ENCODE measurements around the gene PRKAG1.

PRKAG1 gene

GRCh38 chr12:48979602-48980388, 38.8 kb downstream of the PRKAG1 start:
- DNase-seq (ENCODE audit: low spot score): peak; percentile 68
- TF ChIP-seq, protein P1, sequence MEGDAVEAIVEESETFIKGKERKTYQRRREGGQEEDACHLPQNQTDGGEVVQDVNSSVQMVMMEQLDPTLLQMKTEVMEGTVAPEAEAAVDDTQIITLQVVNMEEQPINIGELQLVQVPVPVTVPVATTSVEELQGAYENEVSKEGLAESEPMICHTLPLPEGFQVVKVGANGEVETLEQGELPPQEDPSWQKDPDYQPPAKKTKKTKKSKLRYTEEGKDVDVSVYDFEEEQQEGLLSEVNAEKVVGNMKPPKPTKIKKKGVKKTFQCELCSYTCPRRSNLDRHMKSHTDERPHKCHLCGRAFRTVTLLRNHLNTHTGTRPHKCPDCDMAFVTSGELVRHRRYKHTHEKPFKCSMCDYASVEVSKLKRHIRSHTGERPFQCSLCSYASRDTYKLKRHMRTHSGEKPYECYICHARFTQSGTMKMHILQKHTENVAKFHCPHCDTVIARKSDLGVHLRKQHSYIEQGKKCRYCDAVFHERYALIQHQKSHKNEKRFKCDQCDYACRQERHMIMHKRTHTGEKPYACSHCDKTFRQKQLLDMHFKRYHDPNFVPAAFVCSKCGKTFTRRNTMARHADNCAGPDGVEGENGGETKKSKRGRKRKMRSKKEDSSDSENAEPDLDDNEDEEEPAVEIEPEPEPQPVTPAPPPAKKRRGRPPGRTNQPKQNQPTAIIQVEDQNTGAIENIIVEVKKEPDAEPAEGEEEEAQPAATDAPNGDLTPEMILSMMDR (IDR thresholded peaks at IDR 0.05; ENCODE audit: extremely low read depth, missing control alignments): no peak

DNA sequence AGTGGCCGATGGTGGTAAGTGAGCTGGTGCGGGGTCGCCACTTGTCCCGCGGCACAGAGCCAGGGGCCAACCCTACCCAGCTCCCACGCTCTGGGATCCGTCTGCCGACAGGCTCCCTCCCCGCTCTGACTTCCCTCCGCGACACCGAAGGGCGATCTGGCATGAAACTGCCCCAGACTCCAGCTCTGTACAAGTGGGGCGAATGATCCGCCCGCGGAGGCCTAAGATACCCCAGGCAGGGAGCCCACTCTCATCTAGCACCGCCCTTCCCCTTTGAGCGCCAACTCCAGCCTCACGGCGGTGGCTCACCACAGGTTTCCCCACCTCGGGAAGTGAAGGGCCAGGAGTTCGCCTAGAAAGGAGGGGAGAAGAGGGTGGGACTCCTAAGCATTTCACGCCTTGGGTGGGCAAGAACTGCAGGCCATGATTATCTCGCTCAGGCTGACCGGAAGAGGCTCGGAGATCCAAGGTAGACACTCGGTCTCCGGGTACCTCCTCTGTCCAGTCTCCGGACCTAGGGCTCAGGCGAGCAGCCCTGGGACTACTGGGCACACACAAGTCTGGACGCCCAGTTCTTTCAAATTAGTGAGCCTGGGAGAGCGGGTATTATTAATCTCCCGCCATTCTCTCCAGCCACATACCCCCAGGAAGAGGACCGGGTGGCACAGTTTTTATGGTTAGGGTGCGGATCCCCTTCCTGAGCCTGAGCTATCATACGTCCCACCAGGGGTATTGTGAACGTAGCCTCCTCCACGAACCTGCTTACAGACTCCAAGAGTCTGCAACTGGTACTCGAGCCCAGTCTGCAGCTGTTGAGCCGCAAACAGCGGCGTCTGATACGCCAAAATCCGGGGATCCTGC, 39.6 kb downstream of the PRKAG1 start:
- TF ChIP-seq, protein P1 (IDR thresholded peaks at IDR 0.05; ENCODE audit: extremely low read depth, missing control alignments): no peak
- peak; percentile 53 for DNase-seq (ENCODE audit: low spot score)

DNA sequence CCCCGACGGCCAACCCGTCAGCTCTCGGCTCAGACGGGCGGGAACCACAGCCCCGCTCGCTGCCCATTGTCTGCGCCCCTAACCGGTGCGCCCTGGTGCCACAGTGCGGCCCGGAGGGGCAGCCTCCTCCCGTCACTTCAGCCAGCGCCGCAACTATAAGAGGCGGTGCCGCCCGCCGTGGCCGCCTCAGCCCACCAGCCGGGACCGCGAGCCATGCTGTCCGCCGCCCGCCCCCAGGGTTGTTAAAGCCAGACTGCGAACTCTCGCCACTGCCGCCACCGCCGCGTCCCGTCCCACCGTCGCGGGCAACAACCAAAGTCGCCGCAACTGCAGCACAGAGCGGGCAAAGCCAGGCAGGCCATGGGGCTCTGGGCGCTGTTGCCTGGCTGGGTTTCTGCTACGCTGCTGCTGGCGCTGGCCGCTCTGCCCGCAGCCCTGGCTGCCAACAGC, 40.3 kb downstream of the PRKAG1 start, which contains the start of gene WNT1:
TSS of gene WNT1 (plus strand) at position 32 of the 450 bp plus-strand sequence. CDS start at position 361, 329 bp downstream.
- no peak for DNase-seq (ENCODE audit: low spot score)
- TF ChIP-seq, protein P1 (IDR thresholded peaks at IDR 0.05; ENCODE audit: extremely low read depth, missing control alignments): no peak

DNA sequence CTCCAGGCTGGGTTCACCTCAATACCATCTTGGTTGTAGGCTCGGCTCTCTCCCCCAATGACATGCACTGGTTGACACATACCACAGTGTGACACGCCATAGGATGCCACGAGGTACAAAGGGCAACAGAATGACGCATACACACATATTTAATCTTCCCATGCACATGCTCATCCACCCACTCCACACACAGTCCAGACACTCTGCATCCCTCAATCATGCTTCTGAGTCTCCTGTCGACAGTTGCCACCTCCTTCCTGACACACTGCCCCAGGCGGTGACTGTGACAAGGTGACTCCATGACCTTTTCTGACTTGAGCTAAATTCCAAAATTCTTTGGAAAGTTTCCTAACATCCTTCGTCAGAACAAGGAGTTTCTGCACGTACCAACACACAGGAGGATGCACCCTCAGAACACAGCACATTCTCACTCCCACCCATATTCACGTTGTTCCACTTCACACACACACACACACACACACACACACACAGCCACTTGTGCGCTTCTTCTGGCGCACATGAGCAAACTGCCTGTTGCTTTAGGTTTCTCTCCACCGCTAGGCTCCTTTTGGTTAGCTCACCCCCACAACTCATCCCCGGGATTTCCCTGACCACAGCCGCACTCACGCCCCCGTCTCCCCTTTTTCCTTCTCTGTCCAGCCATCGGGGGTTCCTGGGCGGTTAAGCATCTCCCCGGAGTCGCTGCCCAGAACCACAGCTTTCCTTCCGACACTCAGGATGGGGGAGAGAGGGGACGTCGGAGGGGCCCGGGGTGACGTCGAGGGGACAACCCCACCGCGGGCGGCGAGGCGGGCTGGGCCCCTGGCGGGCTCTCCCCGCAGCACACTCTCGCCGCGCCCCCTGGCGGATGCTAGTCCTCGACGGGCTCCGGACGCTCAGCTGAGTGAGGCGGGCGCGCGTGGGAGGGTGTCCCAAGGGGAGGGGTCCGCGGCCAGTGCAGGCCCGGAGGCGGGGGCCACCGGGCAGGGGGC, 41.0 kb downstream of the PRKAG1 start:
- TF ChIP-seq, protein P1 (IDR thresholded peaks at IDR 0.05; ENCODE audit: extremely low read depth, missing control alignments): peak; percentile 81
- peak; percentile 91 for DNase-seq (ENCODE audit: low spot score)

DNA sequence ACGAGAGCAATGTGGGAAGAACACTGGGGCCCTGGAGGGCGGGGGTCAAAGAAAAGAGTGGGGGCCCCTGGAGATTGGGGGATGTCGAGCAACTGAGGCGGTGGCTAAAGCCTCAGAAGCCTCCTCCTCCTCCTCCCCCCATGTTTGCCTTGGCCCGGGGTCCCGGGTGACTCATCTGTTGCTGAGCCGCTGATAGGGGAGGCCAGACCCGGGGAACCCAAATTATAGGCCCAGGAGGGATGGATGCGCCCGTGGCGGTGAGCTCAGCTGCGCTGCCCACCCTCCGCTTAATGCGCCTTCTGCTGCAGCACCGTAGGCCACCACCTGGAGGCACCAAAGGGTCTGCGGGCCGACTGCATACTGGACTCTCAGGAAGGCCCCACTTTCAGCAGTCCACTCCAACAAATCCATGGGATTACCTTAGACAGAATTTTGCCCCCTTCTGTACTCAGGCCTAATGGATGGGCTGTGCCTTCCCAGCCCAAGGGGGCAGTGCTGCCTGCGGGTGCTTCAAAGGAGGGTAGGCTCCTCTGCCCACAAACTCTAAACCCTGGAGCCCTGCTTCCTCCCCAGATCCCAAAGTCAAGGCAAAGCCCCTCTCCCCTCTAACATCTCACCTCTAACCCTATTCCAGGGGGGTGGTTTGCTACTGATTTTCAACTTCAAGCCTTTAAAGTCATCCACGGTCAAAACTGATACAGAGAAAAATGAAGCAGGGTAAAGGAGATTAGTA, 44.5 kb downstream of the PRKAG1 start:
- TF ChIP-seq, protein P1 (IDR thresholded peaks at IDR 0.05; ENCODE audit: extremely low read depth, missing control alignments): peak; percentile 70
- peak; percentile 67 for DNase-seq (ENCODE audit: low spot score)

DNA sequence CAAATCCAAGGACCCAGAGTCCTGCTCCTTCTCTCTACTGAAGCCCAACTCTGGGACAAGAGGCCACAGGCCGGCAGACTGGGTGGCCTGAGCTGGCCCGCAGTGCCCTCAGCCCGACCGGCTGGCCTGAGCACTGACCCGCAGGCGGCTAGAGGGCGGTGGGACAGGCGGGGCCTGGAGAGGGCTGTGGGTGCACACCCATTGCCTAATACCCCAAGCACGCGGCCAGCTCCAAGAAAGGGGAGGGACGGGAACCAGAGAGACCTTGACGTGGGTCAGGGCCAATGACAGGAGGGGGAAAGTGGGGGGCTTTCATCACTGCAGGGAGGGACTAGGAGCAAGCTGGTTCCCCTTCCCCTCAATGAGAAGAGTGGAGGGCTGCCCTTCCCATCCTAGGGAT, 45.0 kb downstream of the PRKAG1 start:
- TF ChIP-seq, protein P1 (IDR thresholded peaks at IDR 0.05; ENCODE audit: extremely low read depth, missing control alignments): no peak
- DNase-seq (ENCODE audit: low spot score): peak; percentile 19
